ENCODE measurements around the gene BHLHA9.

GRCh38 chr17:1226308-1226707 lies 43.9 kb upstream of the BHLHA9 start:
- TF ChIP-seq LCOR (CRISPR knock-in tag; IDR thresholded peaks at IDR 0.05) (no peak), EZH2 (IDR thresholded peaks at IDR 0.05; ENCODE audit: borderline replicate concordance, low read depth, low read length) (no peak), SOX6 (IDR thresholded peaks at IDR 0.05) (no peak), ZBED1 (IDR thresholded peaks at IDR 0.05) (no peak), MAFF (IDR thresholded peaks at IDR 0.05; ENCODE audit: low read length) (no peak), NFXL1 (CRISPR knock-in tag; IDR thresholded peaks at IDR 0.05) (no peak), NFATC3 (IDR thresholded peaks at IDR 0.05) (no peak), HNRNPK (IDR thresholded peaks at IDR 0.05; ENCODE audit: low read depth, low read length, poor library complexity, severe bottlenecking) (no peak), CHD1 (IDR thresholded peaks at IDR 0.05; ENCODE audit: low read length) (no peak), HNRNPL (IDR thresholded peaks at IDR 0.05; ENCODE audit: low read depth, low read length) (no peak)
- TF ChIP-seq, protein P1, sequence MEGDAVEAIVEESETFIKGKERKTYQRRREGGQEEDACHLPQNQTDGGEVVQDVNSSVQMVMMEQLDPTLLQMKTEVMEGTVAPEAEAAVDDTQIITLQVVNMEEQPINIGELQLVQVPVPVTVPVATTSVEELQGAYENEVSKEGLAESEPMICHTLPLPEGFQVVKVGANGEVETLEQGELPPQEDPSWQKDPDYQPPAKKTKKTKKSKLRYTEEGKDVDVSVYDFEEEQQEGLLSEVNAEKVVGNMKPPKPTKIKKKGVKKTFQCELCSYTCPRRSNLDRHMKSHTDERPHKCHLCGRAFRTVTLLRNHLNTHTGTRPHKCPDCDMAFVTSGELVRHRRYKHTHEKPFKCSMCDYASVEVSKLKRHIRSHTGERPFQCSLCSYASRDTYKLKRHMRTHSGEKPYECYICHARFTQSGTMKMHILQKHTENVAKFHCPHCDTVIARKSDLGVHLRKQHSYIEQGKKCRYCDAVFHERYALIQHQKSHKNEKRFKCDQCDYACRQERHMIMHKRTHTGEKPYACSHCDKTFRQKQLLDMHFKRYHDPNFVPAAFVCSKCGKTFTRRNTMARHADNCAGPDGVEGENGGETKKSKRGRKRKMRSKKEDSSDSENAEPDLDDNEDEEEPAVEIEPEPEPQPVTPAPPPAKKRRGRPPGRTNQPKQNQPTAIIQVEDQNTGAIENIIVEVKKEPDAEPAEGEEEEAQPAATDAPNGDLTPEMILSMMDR (IDR thresholded peaks at IDR 0.05 in 2 of 3, conservative IDR thresholded peaks at IDR 0.05 in 1 of 3; ENCODE audit: insufficient read depth in 2 of 3, low read depth in 1 of 3, low read length in 3 of 3), result no peak
- TF ChIP-seq, protein P2, sequence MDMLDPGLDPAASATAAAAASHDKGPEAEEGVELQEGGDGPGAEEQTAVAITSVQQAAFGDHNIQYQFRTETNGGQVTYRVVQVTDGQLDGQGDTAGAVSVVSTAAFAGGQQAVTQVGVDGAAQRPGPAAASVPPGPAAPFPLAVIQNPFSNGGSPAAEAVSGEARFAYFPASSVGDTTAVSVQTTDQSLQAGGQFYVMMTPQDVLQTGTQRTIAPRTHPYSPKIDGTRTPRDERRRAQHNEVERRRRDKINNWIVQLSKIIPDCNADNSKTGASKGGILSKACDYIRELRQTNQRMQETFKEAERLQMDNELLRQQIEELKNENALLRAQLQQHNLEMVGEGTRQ (CRISPR knock-in tag; IDR thresholded peaks at IDR 0.05), result no peak

Data from K562 (cell line).